Measurements from ENCODE around the gene TBL3.
"Not testable (repeated sequence)": the region's sequence is repeated elsewhere in the genome, so short reads cannot be mapped to it uniquely, and the experiment has no call there.

The TBL3 gene

GRCh38 chr16:1999866-2000514 lies 28.1 kb downstream of the TBL3 start:
- DNase-seq (ENCODE audit: low read depth) = no peak

- no peak for DNase-seq (ENCODE audit: low read depth)
Measured at GRCh38 chr16:2001035-2001434, 29.2 kb downstream of the TBL3 start.

- no peak for DNase-seq (ENCODE audit: low read depth)
Measured at GRCh38 chr16:2001456-2002355, 29.9 kb downstream of the TBL3 start.

- no peak for DNase-seq (ENCODE audit: low read depth)
Measured at GRCh38 chr16:2002406-2003230, 30.8 kb downstream of the TBL3 start.

GRCh38 chr16:2003231-2003826 lies 31.5 kb downstream of the TBL3 start:
- no peak for DNase-seq (ENCODE audit: low read depth)

- peak; percentile 82 for DNase-seq (ENCODE audit: low read depth)
Measured at GRCh38 chr16:2003827-2004641, 32.2 kb downstream of the TBL3 start.

GRCh38 chr16:2004795-2005517 lies 33.1 kb downstream of the TBL3 start:
- no peak for DNase-seq (ENCODE audit: low read depth)

GRCh38 chr16:2005646-2006045 lies 33.8 kb downstream of the TBL3 start:
- DNase-seq (ENCODE audit: low read depth) = no peak

- DNase-seq (ENCODE audit: low read depth) = no peak
Measured at GRCh38 chr16:2006317-2006716, 34.5 kb downstream of the TBL3 start.

GRCh38 chr16:2007081-2007836 lies 35.4 kb downstream of the TBL3 start:
- DNase-seq (ENCODE audit: low read depth) = no peak

- no peak for DNase-seq (ENCODE audit: low read depth)
Measured at GRCh38 chr16:2008009-2008526, 36.2 kb downstream of the TBL3 start.

GRCh38 chr16:2008631-2009163 lies 36.8 kb downstream of the TBL3 start:
- no peak for DNase-seq (ENCODE audit: low read depth)

GRCh38 chr16:2009164-2009711 lies 37.4 kb downstream of the TBL3 start:
- no peak for DNase-seq (ENCODE audit: low read depth)

GRCh38 chr16:2009791-2010510 lies 38.1 kb downstream of the TBL3 start, which contains the start of gene ZNF598:
ZNF598 (minus strand) TSS chr16:2009821.
- DNase-seq (ENCODE audit: low read depth) = peak; percentile 68

GRCh38 chr16:2011726-2012125 lies 39.9 kb downstream of the TBL3 start:
- not testable (repeated sequence) for DNase-seq (ENCODE audit: low read depth)

GRCh38 chr16:2013527-2013926 lies 41.7 kb downstream of the TBL3 start:
- no peak for DNase-seq (ENCODE audit: low read depth)

- DNase-seq (ENCODE audit: low read depth) = no peak
Measured at GRCh38 chr16:2015117-2015946, 43.5 kb downstream of the TBL3 start.

- no peak for DNase-seq (ENCODE audit: low read depth)
Measured at GRCh38 chr16:2015947-2016208, 44.0 kb downstream of the TBL3 start.

All from activated T-helper 9 cell treated with anti-CD3 and anti-CD28 coated beads, Interleukin-2, amount 50 U/mL, for 16 hours (primary cell).